Suprapubic skin (tissue), 4 donors: ENCODE results near the gene DOC2B. TPM values are rescaled to one million over a fixed set of nuclear protein-coding genes. Genes with fewer than 3 reads are reported as not detected.
A peak's percentile ranks its signal among the peaks of the same experiment; 100 is the strongest.

Experiments
- DNase-seq, 2 donors: peaks; one replicate each; pipeline ENCODE4 v3.0.0-alpha.2; 2019; ENCODE audit warnings: low spot score in 2 of 2
- H3K27ac ChIP-seq: fragments of 200-600 bp; sonication (generic); one replicate; pipeline ENCODE4 v1.5.1; 2019
- H3K27me3 ChIP-seq: fragments of 200-600 bp; sonication (generic); one replicate; pipeline ENCODE4 v1.5.1; 2019
- H3K36me3 ChIP-seq: fragments of 200-600 bp; sonication (generic); one replicate; pipeline ENCODE4 v1.5.1; 2019
- H3K4me1 ChIP-seq: fragments of 200-600 bp; sonication (generic); one replicate; pipeline ENCODE4 v1.5.1; 2019
- H3K4me3 ChIP-seq: fragments of 200-600 bp; sonication (generic); one replicate; pipeline ENCODE4 v1.5.1; 2019; ENCODE audit warnings: mild to moderate bottlenecking
- H3K9me3 ChIP-seq: fragments of 200-600 bp; sonication (generic); one replicate; pipeline ENCODE4 v1.5.1; 2019
- CTCF ChIP-seq, 2 donors: fragments of 200-600 bp in 1 of 2; fragments of 450-650 bp in 1 of 2; sonication (generic) in 1 of 2; IDR thresholded peaks; one replicate each; pipeline ENCODE4 v1.5.1; 2016 to 2019; ENCODE audit warnings: antibody characterized with exemption in 2 of 2, mild to moderate bottlenecking in 1 of 2, moderate library complexity in 1 of 2
- EP300 ChIP-seq: sonication (generic); formaldehyde crosslinking; IDR thresholded peaks from one replicate; pipeline ENCODE4 v1.6.1; 2017; ENCODE audit warnings: antibody characterized with exemption
- POLR2A ChIP-seq, 2 donors: fragments of 450-650 bp; IDR thresholded peaks; one replicate each; pipeline ENCODE4 v1.6.1; 2017; ENCODE audit warnings: antibody characterized with exemption in 2 of 2, mild to moderate bottlenecking in 2 of 2, moderate library complexity in 2 of 2
- POLR2AphosphoS5 ChIP-seq, 3 donors: sonication (generic); formaldehyde crosslinking; IDR thresholded peaks; one replicate each; pipeline ENCODE4 v1.6.1; 2017; ENCODE audit warnings: antibody characterized with exemption in 3 of 3
- WGBS: methylation state at CpG from one replicate; pipeline ENCODE4 v1.1.5; 2018; 5-methylcytosine and 5-hydroxymethylcytosine counted together
- total RNA-seq, 4 donors: library from RNA; depleted of rRNA; stranded (reverse); fragments of >200 nt; gene quantifications; one replicate each; pipeline ENCODE4 v1.1.0, GENCODE V29; 2016

Gene DOC2B
- total RNA-seq, 4 donors from 2014 or later = 1.8 to 19.4 (median 6.1) TPM

DNA sequence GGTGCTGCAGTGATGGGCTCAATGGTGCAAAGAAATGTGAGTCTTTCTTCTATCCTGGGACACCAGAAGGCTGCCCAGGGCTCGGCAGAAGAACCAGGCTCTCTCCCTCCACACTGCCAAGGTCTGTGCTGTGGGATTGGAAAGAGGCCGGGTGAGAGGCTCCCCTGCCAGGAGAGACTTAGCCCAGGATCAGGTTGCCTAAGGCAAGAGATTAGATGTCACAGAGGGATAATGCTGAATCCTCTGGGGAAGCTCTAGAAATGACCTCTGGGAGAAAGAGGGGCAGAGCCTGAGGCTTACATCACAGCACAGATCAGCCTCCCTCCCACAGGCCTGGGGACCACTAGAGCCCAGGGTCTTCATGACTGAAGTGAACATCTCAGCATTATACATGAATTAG lies 5.7 kb upstream of the DOC2B start:
- WGBS = 81% methylated on average over 2 of the region's 2 CpGs
- Histone ChIP-seq H3K4me3 (no peak overlapping the region), H3K36me3 (no peaks in the 10 kb centered on the region), H3K4me1 (peaks cover 4% of the 10 kb centered on the region), H3K27me3 (peaks cover 16% of the 10 kb centered on the region), H3K9me3 (no peaks in the 10 kb centered on the region), H3K27ac (no peak overlapping the region)
- no peak for TF ChIP-seq EP300
- TF ChIP-seq CTCF (IDR thresholded peaks at IDR 0.05) = no peak
- no peak for TF ChIP-seq POLR2AphosphoS5 (IDR thresholded peaks at IDR 0.05)
- TF ChIP-seq POLR2A (IDR thresholded peaks at IDR 0.05) = no peak
- no peak for DNase-seq

GRCh38 chr17:185445-186138 lies 4.1 kb upstream of the DOC2B start:
- TF ChIP-seq POLR2A (IDR thresholded peaks at IDR 0.05) (no peak), POLR2AphosphoS5 (IDR thresholded peaks at IDR 0.05) (no peak), EP300 (no peak)
- no peaks in the 10 kb centered on the region for H3K9me3 ChIP-seq
- no peak overlapping the region for H3K27ac ChIP-seq
- H3K36me3 ChIP-seq = no peaks in the 10 kb centered on the region
- no peak overlapping the region for H3K4me3 ChIP-seq
- H3K27me3 ChIP-seq = peaks cover 30% of the 10 kb centered on the region
- no peak for DNase-seq
- peaks cover 17% of the 10 kb centered on the region for H3K4me1 ChIP-seq
- 30% methylated on average over 14 of the region's 14 CpGs for WGBS

GRCh38 chr17:183021-183420 lies 1.6 kb upstream of the DOC2B start:
- Histone ChIP-seq H3K27ac (no peak overlapping the region), H3K27me3 (peaks cover 49% of the 10 kb centered on the region), H3K4me1 (peaks cover 36% of the 10 kb centered on the region), H3K4me3 (no peak overlapping the region), H3K9me3 (no peaks in the 10 kb centered on the region), H3K36me3 (no peaks in the 10 kb centered on the region)
- TF ChIP-seq CTCF (IDR thresholded peaks at IDR 0.05) = no peak
- no peak for TF ChIP-seq POLR2AphosphoS5 (IDR thresholded peaks at IDR 0.05)
- TF ChIP-seq POLR2A (IDR thresholded peaks at IDR 0.05) = no peak
- no peak for TF ChIP-seq EP300
- no peak for DNase-seq
- WGBS = 81% methylated on average over 8 of the region's 8 CpGs

GRCh38 chr17:182050-182751 lies 751 bp upstream of the DOC2B start:
- no peaks in the 10 kb centered on the region for H3K36me3 ChIP-seq
- peaks cover 53% of the 10 kb centered on the region for H3K27me3 ChIP-seq
- no peaks in the 10 kb centered on the region for H3K9me3 ChIP-seq
- no peak overlapping the region for H3K27ac ChIP-seq
- TF ChIP-seq CTCF (IDR thresholded peaks at IDR 0.05) (no peak), POLR2A (IDR thresholded peaks at IDR 0.05) (no peak), POLR2AphosphoS5 (IDR thresholded peaks at IDR 0.05) (no peak), EP300 (no peak)
- H3K4me3 ChIP-seq = peak overlapping the region; percentile 59
- DNase-seq = no peak
- WGBS = 58% methylated on average over 12 of the region's 18 CpGs
- H3K4me1 ChIP-seq = peaks cover 36% of the 10 kb centered on the region

DNA sequence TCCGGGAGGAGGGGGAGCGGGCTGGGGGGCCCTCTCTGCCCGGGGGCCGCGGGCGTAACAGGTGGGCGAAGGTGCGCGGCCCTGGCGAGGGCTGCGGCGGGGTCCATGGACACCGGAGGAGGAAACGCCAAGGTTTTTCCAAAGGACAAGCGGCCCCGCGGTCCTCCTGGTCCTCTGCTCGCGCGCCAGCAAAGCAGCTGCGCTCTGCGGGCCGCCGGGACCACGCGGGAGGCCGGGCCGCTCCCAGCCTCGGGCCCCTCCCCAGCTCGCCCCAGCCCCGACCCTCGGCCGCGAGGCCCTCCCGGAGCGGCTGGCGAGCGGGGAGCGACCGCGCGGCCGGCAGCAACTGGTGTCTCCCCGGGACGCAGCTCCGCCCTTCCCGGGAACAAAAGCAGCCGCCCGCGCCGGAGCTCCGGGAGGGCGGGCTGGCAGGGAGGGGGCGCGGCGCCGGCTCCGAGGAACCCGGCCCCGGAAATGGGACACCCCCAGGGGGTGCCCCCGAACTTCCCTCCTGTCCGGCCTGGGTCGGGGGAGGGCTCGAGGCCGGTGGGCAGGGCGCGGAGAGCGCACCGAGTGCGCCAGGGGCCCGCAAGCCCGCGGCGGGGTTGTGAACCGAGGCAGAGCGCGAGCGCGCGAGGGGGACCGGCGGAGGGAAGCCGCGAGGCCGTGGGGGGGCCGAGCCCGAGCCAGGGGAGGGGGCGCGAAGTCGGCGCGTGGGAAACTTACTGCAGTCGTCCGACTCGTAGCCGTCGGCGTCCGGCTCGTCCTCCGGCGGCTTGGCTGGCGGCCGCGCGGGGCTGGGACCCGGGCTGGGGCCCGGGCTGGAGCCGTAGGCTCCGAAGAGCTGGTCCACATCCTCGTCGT lies 837 bp downstream of the DOC2B start:
- TF ChIP-seq POLR2A (IDR thresholded peaks at IDR 0.05) (no peak), POLR2AphosphoS5 (IDR thresholded peaks at IDR 0.05) (no peak), EP300 (no peak), CTCF (IDR thresholded peaks at IDR 0.05) (no peak)
- peak overlapping the region; percentile 59 for H3K4me3 ChIP-seq
- 0% methylated on average over 3 of the region's 112 CpGs for WGBS
- H3K4me1 ChIP-seq = peaks cover 36% of the 10 kb centered on the region
- H3K36me3 ChIP-seq = no peaks in the 10 kb centered on the region
- peak overlapping the region; percentile 62 for H3K27ac ChIP-seq
- no peaks in the 10 kb centered on the region for H3K9me3 ChIP-seq
- H3K27me3 ChIP-seq = peaks cover 58% of the 10 kb centered on the region
- DNase-seq = no peak
